HG03064 (cell line): ENCODE measurements around the gene PPP1CA.

Source experiments
- ATAC-seq: cut with Tn5 transposase; IDR thresholded peaks from one replicate; pipeline ENCODE4 v1.9.1; 2021; ENCODE audit warnings: low read depth; ENCODE audit not compliant: unreplicated experiment

PPP1CA gene

DNA sequence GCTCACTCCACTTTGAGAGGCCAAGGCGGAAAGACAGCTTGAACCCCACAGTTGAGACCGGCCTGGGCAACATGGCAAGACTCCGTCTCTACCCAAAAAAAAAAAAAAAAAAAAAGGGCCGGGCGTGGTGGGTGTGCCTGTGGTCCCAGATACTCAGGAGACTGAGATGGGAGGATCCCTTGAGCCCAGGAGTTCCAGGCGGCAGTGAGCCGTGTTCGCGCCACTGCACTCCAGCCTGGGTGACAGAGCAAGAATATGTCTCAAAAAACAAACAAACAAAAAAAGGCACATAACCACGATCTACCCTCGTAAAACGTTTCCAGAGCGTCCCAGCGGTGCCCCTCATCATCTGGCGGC is 10.7 kb downstream of the PPP1CA start:
- ATAC-seq, result no peak

DNA sequence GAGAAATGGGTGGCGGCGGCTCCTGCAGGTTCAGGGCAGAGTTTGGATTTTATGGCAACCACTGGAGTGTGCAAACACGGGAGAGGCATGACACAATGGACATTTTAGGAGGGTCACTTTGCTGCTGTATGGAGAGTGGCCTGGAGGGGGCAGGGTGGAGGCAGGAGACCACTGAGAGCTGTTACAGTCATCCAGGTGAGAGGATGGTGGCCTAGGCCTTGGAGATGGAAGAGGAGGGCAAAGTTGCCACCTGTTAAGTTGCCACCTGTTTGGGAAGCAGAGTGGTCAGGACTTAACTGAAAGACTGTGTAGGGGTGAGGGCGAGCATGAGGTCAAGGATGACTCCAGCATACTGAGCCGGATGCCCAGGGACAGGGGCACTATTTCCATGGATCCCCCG is 12.2 kb downstream of the PPP1CA start:
- no peak for ATAC-seq

DNA sequence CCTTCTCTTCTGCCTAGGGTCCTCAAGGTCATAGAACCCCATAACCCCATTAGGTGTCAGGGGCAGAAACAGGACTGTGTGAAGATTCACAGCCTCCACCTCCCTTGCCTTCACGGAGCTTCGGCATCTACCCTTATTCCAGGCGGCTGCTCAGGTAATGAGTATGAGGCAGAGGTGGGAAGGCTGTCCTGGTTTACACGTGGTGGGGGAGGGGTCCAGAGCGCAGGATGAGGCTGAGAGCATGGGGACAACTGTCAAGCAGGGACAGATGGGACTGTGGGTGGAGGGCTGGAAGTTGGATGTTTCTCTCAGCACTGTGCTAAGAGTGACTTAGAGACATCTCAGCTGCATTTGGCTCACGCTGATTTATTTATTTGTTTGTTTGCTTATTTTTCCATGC is 14.1 kb downstream of the PPP1CA start:
- ATAC-seq, result no peak

DNA sequence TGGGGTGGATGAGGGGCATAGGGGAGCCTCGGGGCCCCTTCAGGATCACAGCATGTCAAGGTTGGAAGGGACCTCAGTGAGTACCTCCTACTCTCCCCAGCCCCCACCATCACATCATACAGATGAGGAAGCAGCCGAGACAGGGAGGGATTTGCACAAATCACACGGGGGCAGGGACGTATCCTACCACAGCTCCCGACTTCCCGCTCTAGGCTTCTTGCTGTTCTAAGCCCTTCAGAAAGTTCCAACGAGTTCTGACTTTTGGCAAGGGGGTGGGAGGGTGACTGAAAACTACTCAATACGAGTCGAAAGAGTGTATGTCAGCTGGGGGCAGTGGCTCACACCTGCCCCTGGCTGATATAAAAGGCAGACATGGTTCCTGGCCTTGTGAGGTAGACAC is 14.6 kb downstream of the PPP1CA start:
- no peak for ATAC-seq

DNA sequence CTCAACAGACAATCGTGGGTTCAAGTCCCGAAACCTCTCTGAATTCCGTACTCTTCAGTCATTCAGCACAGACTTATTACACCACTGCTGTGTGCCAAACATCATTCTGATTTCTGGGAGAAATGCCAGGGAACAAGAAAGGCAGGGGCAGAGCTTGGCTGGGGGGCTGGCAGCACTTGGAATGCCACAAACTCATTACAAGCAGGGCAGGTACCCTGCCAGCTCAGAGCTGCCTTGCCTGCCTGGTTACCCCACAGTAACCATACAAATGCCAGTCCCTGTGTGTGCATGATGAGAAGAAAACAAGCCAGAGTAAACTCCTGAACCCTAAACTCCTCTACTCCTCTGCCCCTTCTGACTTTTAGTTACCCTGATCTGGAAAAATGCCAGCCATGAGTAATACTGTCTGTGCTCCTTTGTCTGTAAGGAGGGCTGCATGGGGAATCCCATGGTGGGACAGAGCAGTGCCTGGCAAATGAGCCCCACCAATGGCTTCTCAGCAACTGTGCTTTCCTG is 16.7 kb downstream of the PPP1CA start:
- ATAC-seq, result no peak

DNA sequence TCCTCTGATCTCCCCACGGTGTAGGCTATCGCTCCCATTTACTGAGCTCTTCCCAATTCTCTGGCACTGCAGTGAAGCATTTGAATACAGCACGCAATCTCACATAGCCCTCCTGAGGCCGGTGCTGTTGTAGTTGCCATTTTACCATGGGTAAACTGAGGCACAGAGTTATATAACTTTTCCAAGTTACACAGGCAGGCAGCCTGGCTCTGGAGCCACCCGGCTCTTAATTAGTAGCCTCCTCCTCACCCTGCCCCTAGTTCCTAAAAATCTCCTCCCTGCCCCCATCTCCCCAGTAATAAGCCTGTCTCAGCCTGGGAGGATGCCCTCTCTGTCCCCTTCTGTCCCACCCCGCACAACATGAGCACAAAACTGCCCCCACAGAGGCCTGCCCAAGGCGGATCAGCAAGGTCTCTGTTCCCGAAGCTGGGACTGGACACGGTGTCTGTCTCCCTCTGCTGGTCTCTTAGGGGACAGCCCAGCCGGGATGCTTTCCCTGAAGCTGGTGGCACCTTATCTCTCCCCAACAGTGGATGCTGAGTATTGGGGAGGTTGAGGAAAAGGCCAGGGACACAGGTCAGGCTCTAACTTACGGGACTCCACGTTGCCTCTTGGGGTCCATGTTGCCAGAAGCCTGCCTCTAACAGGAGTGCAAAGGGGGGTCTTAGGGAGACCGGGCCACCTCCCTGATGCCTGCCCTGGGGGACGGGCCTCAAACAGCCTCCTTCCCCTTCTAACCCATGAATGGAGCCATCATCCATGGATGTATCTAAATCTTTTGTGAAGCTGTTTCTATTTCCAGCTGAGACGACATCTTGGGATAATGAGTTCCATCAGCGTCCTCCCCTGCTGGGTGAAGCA is 19.2 kb downstream of the PPP1CA start:
- no peak for ATAC-seq

DNA sequence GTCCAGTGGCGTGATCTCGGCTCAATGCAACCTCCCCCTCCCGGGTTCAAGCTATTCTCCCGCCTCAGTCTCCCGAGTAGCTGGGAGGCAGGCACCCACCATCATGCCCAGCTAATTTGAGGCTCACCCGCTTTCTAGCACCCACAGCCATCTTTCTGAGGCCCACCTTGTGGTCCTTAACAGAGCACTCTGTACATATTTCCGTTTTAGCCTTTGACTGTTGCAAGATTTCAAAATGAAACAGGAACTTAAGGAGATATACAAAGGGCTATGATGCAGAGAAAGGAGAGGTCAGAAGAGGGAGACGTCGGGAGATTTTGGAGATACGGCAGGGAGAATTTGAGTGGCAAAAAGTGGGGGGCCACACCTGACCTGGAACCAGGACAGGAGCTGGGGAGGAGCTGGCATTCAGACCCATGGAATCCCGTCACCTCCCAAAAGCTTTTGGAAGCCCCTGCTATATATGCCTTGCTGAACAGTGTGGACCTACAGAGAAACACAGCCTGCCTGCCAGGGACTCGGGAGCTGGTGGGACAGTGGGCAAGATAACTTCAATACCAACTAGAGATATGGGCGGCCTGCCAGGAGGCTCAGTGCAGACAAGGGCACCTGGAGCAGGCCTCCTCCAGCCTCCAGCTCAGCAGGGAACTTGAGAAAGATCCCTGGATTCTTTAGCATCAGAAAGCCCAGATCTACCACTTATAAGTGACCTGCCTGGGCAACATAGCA is 20.2 kb downstream of the PPP1CA start:
- no peak for ATAC-seq

DNA sequence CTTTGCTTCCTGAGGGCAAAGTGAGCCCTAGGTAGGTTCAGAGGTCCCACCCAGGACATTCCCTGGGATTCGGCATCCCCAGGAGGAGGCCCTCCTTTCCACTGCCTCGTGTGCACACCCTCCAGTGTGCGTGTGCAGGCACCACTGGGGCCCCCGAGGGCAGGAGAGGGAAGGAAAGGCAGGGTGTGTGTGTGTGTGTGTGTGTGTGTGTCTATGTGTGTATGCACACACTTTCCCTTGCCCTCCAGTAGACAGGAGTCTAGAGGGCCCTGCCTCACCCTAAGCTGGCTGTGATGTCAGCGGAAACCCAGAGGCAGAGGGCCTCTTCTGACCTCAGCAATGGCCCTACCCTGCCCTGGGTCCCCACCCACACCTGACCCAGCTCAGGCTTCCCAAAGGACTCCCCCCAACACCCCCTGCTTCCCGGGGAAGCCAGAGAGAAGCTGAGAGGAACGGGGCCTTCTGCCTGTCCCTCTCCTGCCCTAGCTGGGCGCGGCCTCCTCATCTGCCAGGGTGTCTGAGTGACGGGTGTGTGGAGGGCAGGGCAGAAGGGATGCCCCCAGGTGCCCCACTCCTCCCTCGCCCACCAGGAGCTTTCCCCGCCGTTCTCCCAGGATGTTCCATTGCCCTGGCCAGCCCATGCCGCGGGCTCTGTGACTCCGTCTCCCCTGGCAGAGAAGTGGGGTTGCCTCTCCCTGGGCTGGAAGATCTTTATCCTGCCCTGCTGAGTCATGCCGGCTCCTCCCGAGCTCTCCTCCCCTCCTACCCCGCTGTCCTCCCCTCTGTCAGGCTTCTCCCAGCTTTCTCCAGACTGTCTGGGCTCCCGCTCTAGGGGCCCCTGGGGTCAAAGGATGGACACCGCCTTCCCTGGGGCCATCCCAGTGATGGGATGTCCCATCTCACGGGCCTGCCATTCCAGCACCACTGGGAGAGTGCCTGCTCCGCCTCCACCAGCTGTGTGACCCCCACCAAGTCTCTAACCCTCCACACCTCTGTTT is 22.3 kb downstream of the PPP1CA start:
- no peak for ATAC-seq

DNA sequence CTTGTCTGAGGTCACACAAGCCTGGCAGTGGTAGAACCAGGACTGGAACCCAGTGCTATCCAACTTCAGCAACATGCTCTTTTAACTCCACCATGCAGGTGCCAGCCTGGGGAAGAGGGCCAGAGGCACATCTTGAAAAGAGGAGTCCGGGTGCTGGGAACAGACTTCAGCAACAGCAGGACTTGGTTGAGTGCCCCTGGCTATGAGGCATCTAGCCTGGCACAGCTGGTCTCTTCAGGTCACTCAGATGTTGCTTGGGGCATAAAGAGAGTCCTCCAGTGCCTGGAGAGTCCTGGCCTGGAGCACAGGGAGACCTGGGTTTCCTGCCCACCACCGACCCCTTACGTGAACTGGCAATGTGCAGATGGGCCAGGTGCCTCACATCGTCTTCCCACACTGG is 23.1 kb downstream of the PPP1CA start:
- no peak for ATAC-seq

DNA sequence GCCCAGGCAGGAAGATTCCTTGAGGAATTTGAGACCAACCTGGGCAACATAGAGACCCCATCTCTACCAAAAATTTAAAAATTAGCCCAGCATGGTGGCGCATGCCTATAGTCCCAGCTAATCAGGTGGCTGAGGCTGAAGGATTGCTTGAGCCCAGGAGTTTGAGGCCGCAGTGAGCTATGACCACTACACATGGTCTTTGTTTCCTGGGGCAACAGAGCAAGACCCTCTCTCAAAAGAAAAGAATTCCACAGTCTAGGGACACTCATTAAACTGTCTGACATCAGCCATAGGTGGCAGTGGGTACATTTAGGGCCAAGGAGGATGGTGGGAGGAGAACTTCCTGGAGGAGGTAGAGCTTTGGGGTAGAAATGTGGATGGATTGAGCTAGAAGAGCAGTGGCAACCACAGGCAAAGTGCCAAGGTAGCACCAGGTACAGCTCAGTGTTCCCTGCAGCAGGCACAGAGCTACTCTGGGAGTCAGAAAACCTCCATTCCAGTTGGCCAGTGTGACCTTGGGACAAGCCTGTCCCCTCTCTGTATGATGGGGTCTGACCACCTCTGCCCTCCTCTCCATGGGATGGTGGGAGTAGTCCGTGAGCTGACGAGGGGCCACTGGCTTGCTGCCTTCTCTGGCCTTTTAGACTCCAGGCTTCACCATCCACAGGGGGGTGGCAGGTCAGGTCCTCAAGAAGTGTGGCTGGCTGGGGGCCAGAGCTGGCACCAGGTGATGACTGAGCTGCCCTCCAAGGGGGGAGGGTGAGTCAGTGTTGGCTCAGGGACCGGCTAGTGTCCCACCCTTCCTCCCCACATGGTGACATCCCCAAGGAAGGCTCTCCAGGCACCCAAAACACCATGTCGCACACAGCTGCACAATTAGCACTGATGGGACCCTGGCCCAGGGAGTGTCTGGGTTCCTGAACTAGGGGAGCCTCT is 24.5 kb downstream of the PPP1CA start:
- no peak for ATAC-seq

DNA sequence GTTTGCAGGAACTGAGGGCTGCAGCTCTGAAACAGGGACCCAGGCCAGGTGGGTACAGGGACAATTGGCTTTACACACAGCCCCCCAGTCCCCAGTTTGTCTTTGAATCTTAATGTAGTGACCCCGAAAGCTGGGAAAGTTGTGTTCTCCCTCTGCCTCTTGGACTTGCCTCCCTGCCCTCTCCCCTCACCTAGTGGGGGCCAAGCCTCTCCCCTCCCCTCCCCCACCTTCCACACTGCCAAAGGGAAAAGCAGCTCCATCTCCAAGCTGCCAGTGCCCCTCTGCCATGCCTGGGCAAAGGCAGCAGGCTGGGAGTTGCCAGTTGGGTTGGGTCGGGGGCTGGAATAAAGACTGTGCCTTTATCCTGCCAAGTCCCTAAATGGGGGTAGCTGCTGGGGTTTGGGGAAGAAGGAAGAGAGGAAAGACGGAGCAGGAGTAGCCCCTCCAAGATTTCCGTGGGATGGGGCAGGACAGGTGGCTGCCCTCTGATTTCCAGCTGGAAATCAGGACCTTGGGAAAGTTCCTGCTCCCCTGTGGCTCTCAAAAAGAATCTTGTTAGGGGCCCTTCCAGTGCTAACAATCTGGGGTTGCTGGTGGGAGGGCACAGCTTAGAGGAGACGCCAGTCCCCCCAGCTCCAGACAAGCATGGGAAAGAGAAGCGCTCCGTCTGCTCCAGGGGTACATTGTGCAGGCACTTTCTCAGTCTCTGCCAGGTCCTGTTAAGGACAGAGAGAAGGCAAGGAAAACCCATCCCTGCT is 25.4 kb downstream of the PPP1CA start:
- ATAC-seq, result no peak

DNA sequence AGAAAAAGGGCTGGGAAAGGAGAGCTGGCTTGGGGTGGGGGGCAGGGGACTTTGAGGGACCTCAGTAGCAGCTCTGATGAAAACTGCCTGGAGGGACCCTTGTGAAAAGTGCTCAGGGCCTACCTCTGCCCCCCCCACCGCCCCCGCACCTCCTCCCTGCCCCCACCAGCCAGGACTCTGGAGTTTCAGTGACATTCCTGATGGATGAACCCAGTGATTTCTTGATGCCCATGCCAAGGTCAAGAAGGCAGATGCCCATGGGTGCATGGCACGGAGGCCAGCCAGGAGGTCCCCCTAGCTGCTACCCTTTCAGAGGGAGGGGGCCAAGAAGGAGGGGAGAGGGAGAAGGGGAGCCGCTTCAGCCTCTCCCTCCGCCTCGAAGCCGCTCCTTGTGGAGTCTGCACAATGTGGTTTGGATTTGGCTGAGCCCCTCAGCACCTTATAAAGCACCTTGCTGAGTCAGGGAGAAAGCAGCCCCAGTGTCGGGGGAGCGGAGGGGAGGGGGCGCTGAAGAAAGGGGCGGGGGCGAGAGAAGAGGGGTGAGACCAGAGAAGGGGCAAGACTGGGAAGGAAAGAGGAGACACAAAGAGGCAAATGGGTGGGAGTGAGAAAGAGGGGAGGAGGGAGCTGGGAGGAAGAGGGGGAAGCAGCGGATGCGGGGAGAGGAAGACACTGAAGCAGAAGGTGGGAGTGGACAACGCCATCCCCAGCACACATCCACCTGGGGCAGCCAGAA is 26.2 kb downstream of the PPP1CA start:
- no peak for ATAC-seq

DNA sequence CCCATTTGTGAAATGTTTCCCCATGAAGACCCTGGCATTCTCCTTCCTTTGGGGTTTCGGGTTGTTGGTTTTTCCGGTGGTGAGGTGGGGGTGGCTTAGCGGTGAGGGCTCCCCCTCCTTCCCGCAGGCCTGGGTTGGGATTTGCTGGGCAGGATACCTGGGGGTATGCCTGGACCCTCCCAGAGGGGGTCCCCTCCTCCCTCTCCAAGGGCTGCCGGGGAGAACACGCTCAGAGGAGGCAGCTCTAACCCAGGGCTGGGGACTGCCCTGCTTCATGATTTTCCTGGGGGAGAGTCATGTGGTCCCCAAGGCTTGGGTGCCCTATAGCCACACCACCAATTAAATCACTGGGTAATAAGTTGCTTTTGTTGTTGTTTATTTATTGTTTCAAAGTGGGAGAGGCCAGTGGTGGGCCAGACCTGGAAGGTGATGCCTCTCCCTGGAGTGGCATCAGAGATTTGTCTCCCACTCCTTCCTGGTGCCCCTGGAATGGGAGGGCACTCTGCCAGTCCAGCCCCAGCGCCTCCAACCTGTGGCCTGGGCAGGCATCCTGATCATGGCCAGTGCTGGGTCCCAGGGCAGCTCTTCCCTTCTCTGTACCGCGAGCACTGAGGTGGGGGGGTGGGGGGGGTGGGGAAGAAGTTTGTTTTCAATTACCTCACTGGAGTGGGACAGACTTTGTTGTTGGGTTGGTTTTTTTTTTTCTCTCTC is 26.9 kb downstream of the PPP1CA start:
- ATAC-seq, result no peak

DNA sequence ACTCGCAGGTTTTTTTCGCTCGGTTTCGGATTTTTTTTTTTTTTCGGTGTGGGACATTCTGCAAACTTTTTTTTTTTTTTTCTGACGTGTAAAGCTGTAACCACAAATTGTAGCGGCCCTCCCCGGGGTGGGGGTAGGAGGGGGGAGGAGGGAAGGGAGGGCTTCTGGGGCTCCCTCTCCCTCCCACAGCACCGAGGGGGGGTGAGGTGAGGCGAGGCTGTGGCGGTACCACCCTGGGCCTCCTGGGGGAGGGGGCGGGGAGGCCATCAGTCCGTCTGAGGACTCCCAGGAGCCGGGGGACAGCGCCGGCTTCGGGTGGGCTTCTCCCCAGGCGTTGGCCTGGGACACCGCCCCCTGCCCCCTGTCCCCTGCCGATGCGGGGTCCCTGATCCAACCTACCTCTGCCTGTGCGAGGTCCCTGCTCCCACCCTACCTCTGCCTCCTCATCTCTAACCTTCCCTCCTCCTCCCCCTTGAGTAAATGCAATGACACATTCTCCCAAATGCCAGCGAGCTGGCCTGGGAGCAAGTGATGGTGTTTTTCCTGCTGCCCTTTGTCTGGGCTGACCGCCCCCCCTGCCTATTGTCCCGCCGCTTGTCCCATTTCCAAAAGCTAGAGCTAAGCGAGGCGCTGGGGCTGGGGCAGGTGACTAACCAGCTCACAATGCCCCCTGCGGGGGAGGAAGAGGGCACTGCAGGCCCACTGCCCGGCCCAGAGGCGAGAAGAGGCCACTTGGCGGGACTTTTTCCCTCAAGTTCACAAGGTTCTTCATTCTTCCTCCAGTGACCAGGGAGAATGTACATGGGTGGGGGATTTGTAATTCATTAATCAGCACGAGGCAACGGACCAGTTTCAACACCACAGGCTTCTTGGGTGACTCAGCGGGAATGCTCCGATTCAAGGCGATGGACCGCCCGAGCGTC is 27.7 kb downstream of the PPP1CA start:
- no peak for ATAC-seq

DNA sequence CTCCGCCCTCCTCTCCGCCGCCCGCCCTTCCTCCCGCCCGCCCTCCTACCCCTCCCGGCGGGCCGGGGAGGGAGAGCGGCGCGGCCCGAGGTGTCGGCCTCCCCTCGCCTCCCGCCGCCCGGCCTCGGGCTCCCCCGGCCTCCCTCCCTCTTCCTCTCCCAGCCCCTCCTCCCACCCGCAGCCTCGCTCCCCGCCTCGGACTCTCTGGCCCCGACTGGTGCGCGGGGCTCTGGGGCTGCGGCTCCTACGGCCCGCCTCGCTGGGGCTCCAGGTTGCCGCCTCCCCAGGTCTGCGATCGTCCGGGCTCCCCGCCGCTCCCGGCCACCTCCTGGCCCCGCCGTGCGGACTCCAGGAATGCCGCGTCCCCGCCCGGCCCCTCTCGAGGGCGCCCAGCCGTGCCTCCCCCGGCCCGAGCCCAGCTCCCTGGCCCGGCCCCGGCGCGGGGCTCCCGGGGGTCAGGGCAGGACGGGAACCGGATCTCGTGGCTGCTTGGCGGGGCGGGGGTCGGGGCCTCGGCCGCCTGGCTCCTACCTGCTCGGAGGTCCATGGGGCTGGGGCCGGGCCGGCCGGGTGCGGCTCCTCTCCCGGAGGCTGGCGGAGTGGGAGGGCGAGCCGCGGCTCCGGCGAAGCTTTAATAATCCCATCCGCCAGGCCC is 28.5 kb downstream of the PPP1CA start, which contains the start of gene CLCF1:
Gene CLCF1, minus strand, starts transcription at position 606 of the 655 bp plus-strand sequence. Its CDS starts 59 bp downstream, at position 547.
- no peak for ATAC-seq
